ENCODE results near the gene SH2D3C.

Gene SH2D3C

GRCh38 chr9:127812011-127812410 lies 33.5 kb upstream of the SH2D3C start:
- no peaks in the 10 kb centered on the region for H3K27me3 Mint-ChIP-seq
- ATAC-seq (no peak), DNase-seq (no peak)
- H3K4me1 Mint-ChIP-seq = peaks cover 6% of the 10 kb centered on the region
- H3K9me3 Mint-ChIP-seq = no peaks in the 10 kb centered on the region
- no peak overlapping the region for H3K4me3 Mint-ChIP-seq
- no peak overlapping the region for H3K27ac Mint-ChIP-seq

DNA sequence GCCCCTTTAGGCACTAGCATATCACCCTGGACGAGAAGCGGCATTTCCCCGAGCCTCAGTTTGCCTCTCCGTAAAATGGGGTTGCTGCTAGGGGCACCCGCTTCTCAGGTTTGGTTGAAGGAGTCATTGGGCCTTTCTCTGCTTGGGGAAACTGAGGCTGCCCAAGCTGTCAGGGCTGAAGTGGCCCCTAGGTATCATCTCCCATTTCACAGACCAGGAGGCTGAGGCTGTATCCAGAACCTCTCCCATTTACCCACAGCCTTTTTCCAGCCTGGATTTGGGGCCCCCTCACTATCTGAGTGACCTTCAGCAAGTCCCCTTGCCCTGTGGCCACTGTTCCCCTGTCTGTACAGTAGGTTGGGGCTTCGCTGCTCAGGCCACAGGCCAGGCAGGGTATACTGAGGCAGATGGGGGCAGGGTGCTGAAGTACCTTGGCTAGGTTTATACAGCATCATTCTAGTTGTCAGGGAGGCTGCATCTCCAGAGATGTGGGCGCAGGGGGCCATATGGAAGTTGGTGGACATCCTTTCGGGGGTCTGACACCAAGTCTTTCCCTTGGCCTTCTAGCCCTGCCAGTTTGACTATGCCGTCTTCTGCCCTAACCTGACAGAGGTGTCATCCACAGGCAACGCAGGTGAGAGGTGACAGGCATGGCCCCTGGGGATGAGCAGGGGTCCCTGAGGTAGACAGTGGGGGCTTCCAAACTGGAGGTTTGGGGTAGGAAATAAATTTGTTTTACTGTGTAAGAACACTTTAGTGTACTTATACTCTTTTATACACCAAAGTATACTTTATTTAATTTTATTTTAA lies 32.1 kb upstream of the SH2D3C start:
- Mint-ChIP-seq H3K27ac (no peak overlapping the region), H3K27me3 (no peaks in the 10 kb centered on the region), H3K4me1 (peaks cover 14% of the 10 kb centered on the region), H3K4me3 (no peak overlapping the region), H3K9me3 (no peaks in the 10 kb centered on the region)
- no peak for DNase-seq
- no peak for ATAC-seq

DNA sequence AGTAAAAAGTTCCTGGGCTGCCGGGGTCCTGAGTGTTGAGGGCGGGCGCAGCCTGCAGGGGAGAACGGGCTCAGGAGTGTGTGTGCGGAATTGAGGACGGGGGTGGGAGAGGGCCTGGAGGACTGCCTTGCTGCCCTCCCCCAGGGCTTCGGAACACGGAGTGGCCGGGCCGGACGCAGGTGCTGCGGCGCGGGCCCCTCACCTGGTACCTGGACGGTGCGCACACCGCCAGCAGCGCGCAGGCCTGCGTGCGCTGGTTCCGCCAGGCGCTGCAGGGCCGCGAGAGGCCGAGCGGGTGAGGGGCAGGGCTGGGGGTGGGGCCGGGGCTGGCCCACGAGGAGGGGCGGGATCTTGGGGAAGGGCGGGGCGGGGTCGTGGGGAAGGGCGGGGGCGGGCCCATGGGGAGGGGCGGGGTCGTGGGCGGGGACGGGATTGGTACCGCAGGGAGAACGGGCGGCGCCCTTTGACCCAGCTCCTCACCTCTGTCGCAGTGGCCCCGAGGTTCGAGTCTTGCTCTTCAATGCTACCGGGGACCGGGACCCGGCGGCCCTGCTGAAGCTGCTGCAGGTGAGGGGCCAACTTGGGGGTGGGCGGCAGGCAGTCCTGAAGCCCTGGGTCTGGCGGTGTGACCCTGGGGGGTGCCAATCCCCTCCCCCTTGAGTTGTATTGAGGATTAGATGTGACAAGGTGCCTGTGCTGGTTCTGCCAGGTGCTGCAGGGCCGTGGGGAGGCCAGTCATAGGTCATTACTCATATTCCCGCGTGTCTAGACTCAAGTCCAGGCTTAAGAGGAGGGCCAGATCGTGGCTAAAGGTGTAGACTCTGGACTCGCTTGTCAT lies 31.3 kb upstream of the SH2D3C start:
- no peak for DNase-seq
- H3K4me3 Mint-ChIP-seq = no peak overlapping the region
- no peaks in the 10 kb centered on the region for H3K9me3 Mint-ChIP-seq
- H3K4me1 Mint-ChIP-seq = peaks cover 14% of the 10 kb centered on the region
- no peaks in the 10 kb centered on the region for H3K27me3 Mint-ChIP-seq
- ATAC-seq = peak; percentile 31
- no peak overlapping the region for H3K27ac Mint-ChIP-seq

GRCh38 chr9:127809002-127809539 lies 30.6 kb upstream of the SH2D3C start:
- H3K27ac Mint-ChIP-seq = no peak overlapping the region
- H3K27me3 Mint-ChIP-seq = no peaks in the 10 kb centered on the region
- no peak overlapping the region for H3K4me3 Mint-ChIP-seq
- ATAC-seq (peak; percentile 32), DNase-seq (no peak)
- H3K4me1 Mint-ChIP-seq = peaks cover 21% of the 10 kb centered on the region
- H3K9me3 Mint-ChIP-seq = no peaks in the 10 kb centered on the region

GRCh38 chr9:127808347-127809001 lies 30.0 kb upstream of the SH2D3C start:
- peaks cover 26% of the 10 kb centered on the region for H3K4me1 Mint-ChIP-seq
- ATAC-seq (no peak), DNase-seq (no peak)
- no peaks in the 10 kb centered on the region for H3K27me3 Mint-ChIP-seq
- no peak overlapping the region for H3K27ac Mint-ChIP-seq
- H3K4me3 Mint-ChIP-seq = no peak overlapping the region
- no peaks in the 10 kb centered on the region for H3K9me3 Mint-ChIP-seq

- H3K27me3 Mint-ChIP-seq = no peaks in the 10 kb centered on the region
- peaks cover 34% of the 10 kb centered on the region for H3K4me1 Mint-ChIP-seq
- no peak for ATAC-seq
- no peak overlapping the region for H3K4me3 Mint-ChIP-seq
- peak overlapping the region; percentile 87 to 90 for H3K27ac Mint-ChIP-seq
- no peak for DNase-seq
- H3K9me3 Mint-ChIP-seq = no peaks in the 10 kb centered on the region
Measured at GRCh38 chr9:127806871-127807270, 28.4 kb upstream of the SH2D3C start.

DNA sequence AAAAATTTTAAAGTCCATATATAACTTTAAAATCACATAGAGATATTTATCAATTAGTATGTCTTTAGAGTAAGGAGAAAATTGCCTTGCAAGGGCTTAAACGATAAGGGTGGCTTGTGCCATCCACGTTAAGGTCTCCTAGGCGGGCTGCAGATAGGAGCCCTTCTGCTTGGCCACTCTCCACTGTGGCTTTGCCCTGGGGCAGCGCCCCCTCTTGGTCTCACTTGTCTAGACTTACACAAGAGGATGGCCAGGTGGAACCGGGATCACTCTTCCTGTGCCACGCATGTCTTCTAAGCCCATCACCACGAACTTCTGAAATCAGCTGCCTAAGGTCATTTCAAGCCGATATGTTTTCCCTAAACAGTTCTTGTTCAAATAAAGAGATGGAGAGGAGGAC lies 27.2 kb upstream of the SH2D3C start:
- Mint-ChIP-seq H3K4me1 (peaks cover 38% of the 10 kb centered on the region), H3K9me3 (no peaks in the 10 kb centered on the region), H3K27me3 (no peaks in the 10 kb centered on the region), H3K4me3 (no peak overlapping the region), H3K27ac (peak overlapping the region in 1 of 2 donors; percentile 83)
- ATAC-seq (no peak), DNase-seq (peak in 1 of 2 donors; percentile 37)

GRCh38 chr9:127803507-127804352 lies 25.3 kb upstream of the SH2D3C start:
- peak overlapping the region; percentile 89 to 99 for H3K4me3 Mint-ChIP-seq
- peaks cover 38% of the 10 kb centered on the region for H3K4me1 Mint-ChIP-seq
- no peaks in the 10 kb centered on the region for H3K9me3 Mint-ChIP-seq
- DNase-seq = no peak
- H3K27ac Mint-ChIP-seq = peak overlapping the region; percentile 96 to 98
- no peaks in the 10 kb centered on the region for H3K27me3 Mint-ChIP-seq
- no peak for ATAC-seq

- peaks cover 40% of the 10 kb centered on the region for H3K4me1 Mint-ChIP-seq
- no peaks in the 10 kb centered on the region for H3K9me3 Mint-ChIP-seq
- H3K27ac Mint-ChIP-seq = peak within 1 kb of the TSS; percentile 96 to 98
- peak; percentile 84 to 89 for DNase-seq
- H3K4me3 Mint-ChIP-seq = peak within 1 kb of the TSS; percentile 89 to 99
- H3K27me3 Mint-ChIP-seq = no peaks in the 10 kb centered on the region
- ATAC-seq = peak; percentile 92
Measured at GRCh38 chr9:127802576-127803443, 24.3 kb upstream of the SH2D3C start, which contains the start of gene FPGS. Gene FPGS (plus strand): TSS chr9:127802882. CDS start chr9:127802925, 43 bp downstream.

- Mint-ChIP-seq H3K9me3 (no peaks in the 10 kb centered on the region), H3K27ac (peak overlapping the region; percentile 85 to 93), H3K4me1 (peaks cover 42% of the 10 kb centered on the region), H3K4me3 (peak overlapping the region; percentile 89 to 91), H3K27me3 (no peaks in the 10 kb centered on the region)
- no peak for ATAC-seq
- DNase-seq = no peak
Measured at GRCh38 chr9:127801955-127802575, 23.6 kb upstream of the SH2D3C start.

GRCh38 chr9:127796852-127797370 lies 18.4 kb upstream of the SH2D3C start:
- ATAC-seq = peak; percentile 44
- no peaks in the 10 kb centered on the region for H3K9me3 Mint-ChIP-seq
- H3K4me3 Mint-ChIP-seq = peak overlapping the region; percentile 69 to 80
- DNase-seq = no peak
- peak overlapping the region; percentile 40 to 61 for H3K27ac Mint-ChIP-seq
- no peaks in the 10 kb centered on the region for H3K27me3 Mint-ChIP-seq
- H3K4me1 Mint-ChIP-seq = peaks cover 33% of the 10 kb centered on the region

- peak overlapping the region in 1 of 2 donors; percentile 61 for H3K27ac Mint-ChIP-seq
- H3K27me3 Mint-ChIP-seq = no peaks in the 10 kb centered on the region
- DNase-seq = no peak
- peaks cover 28% of the 10 kb centered on the region for H3K4me1 Mint-ChIP-seq
- ATAC-seq = peak; percentile 67
- peak overlapping the region; percentile 69 to 80 for H3K4me3 Mint-ChIP-seq
- H3K9me3 Mint-ChIP-seq = no peaks in the 10 kb centered on the region
Measured at GRCh38 chr9:127796225-127796813, 17.9 kb upstream of the SH2D3C start.
